GM21576 (cell line): ENCODE data around the gene FYB1.

Experiments
- ATAC-seq: cut with Tn5 transposase; IDR thresholded peaks from one replicate; pipeline ENCODE4 v1.9.1; 2021; ENCODE audit warnings: mild to moderate bottlenecking, moderate library complexity; ENCODE audit not compliant: unreplicated experiment

The FYB1 gene

DNA sequence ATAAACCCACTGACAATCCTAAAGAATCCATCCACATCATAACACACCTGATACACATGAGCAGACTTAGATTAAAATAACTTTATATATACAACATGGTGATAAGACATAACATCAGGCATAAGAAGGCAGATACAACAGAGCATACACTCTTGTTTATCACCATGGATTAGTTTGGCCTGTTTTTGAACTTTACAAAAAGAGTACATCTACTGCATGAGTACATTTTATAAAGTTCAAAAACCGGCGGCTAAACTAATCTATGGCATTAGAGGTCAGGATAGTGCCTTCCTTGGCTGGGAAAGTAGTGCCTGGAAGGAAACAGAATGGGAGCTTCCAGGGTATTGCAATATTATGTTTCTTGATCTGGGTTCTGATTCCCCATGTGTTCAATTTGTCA, 160.3 kb downstream of the FYB1 start:
- no peak for ATAC-seq

DNA sequence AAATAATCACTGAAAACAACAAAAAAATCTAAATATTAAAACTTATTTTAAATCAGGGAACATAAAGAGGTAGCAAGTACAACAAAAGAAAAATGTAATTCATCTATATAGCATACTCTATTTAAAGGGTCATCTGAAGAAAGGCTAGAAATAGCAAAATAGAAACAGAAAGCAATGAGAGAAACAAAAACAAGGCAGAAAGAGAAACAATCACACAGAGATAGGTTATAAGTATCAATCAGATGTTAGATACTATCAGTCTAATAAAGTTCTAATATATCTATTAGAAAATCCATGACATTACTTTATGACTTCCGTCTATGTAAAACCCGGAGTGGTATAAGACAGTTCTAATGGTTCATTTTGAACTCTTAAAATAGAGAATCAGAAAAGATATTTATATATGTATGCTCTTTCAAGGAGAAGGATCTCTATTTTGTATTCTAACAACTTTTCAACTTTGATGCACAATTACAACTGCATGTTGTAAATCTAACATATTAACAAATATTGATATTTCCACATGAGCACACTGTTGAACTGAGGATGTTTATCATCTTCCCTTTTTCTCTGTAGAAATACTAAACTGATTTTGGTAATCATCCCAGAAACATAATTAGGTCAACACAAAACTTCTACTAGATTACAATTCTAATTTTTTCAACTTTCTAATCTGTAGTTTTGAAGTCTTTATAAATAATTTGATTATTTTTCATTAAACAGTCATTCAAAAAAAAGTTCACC, 161.0 kb downstream of the FYB1 start:
- ATAC-seq: peak; percentile 80

- peak; percentile 48 for ATAC-seq
Measured at GRCh38 chr5:39057734-39058133, 161.6 kb downstream of the FYB1 start.

- ATAC-seq: no peak
Measured at GRCh38 chr5:39055768-39056398, 163.5 kb downstream of the FYB1 start.
